ENCODE measurements around the gene SLC39A11.
"Not testable (repeated sequence)": the region's sequence is repeated elsewhere in the genome, so short reads cannot be mapped to it uniquely, and the experiment has no call there.

The SLC39A11 gene

GRCh38 chr17:72999474-72999873 is 93.0 kb downstream of the SLC39A11 start:
- not testable (repeated sequence) for DNase-seq

GRCh38 chr17:72998343-72998742 is 94.1 kb downstream of the SLC39A11 start:
- no peak for DNase-seq

GRCh38 chr17:72997559-72997958 is 94.9 kb downstream of the SLC39A11 start:
- no peak for DNase-seq

- no peak for DNase-seq
These were observed 95.7 kb downstream of the SLC39A11 start for GRCh38 chr17:72996791-72997190.

GRCh38 chr17:72995008-72995656 is 97.4 kb downstream of the SLC39A11 start:
- no peak for DNase-seq

- DNase-seq, result not testable (repeated sequence)
These were observed 99.6 kb downstream of the SLC39A11 start for GRCh38 chr17:72992783-72993467.

- no peak for DNase-seq
These were observed 100.8 kb downstream of the SLC39A11 start for GRCh38 chr17:72991651-72992050.

- DNase-seq, result no peak
These were observed 103.3 kb downstream of the SLC39A11 start for GRCh38 chr17:72989074-72989610.

GRCh38 chr17:72988451-72988850 is 104.0 kb downstream of the SLC39A11 start:
- no peak for DNase-seq

- no peak for DNase-seq
These were observed 105.3 kb downstream of the SLC39A11 start for GRCh38 chr17:72987166-72987565.

GRCh38 chr17:72985882-72986720 is 106.4 kb downstream of the SLC39A11 start:
- peak; percentile 62 for DNase-seq

GRCh38 chr17:72984926-72985325 is 107.6 kb downstream of the SLC39A11 start:
- DNase-seq, result no peak

GRCh38 chr17:72984145-72984925 is 108.2 kb downstream of the SLC39A11 start:
- no peak for DNase-seq

- no peak for DNase-seq
These were observed 109.8 kb downstream of the SLC39A11 start for GRCh38 chr17:72982680-72983079.

GRCh38 chr17:72978593-72979218 is 113.8 kb downstream of the SLC39A11 start:
- DNase-seq, result no peak

- no peak for DNase-seq
These were observed 114.6 kb downstream of the SLC39A11 start for GRCh38 chr17:72977771-72978417.

GRCh38 chr17:72976971-72977770 is 115.3 kb downstream of the SLC39A11 start:
- peak; percentile 61 for DNase-seq

- DNase-seq, result no peak
These were observed 117.0 kb downstream of the SLC39A11 start for GRCh38 chr17:72975509-72975908.

GRCh38 chr17:72974605-72975232 is 117.8 kb downstream of the SLC39A11 start:
- DNase-seq, result no peak
